GM10847 (cell line): Measurements from ENCODE around the gene BMERB1.

ENCODE experiments used
- POLR2A ChIP-seq: IDR thresholded peaks from 2 replicates; pipeline ENCODE4 v1.6.1; 2011; ENCODE audit not compliant: insufficient read length; ENCODE audit errors: extremely low read depth

BMERB1 gene

DNA sequence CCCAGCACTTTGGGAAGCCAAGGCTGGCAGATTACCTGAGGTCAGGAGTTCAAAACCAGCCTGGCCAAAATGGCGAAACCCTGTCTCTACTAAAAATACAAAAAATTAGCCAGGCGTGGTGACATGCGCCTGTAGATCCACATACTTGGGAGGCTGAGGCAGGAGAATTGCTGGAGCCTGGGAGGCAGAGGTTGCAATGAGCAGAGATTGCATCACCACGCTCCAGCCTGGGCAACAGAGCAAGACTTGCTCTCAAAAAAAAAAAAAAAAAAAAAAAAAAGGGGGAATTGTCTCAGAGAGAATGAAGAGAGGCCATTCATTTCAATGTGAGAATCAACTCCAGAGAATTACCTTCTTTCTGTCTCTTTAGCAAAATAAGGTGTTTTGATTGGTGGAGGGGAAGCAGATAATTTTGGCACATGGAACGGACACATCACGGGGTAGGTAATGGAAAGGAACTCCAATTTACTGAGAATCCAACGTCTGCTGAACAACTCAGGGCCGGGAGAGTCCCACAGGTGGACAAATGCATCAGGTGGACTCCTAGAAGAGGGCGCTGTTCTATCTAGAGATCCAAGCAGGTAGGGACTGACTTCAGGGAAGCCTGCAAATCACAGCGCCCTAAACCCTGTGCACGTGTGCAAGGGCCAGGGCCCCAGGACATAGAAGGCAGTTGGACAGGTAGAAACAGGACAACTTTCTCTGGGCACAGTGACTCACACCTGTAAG, 77.5 kb downstream of the BMERB1 start:
- no peak for TF ChIP-seq POLR2A

DNA sequence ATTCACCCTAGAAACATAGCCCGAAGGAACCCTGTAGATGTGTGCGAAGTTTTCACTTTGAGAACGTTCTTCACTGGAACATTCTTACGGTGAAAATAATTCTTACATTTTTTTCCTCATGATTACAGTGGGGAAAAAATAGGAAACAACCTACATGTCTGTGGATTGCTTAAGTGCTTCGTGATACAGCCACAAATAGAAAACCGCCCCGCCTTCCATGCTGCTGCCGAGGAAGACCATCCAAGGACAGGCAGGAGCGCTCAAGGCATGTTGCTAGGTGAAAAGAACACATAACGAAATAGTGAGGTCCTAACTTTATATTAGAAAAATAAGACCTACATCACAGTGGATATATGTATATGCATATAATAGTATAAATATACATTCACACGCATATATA, 78.8 kb downstream of the BMERB1 start:
- no peak for TF ChIP-seq POLR2A

GRCh38 chr16:15515992-15516391, 81.6 kb downstream of the BMERB1 start:
- TF ChIP-seq POLR2A, result no peak

GRCh38 chr16:15516609-15517008, 82.2 kb downstream of the BMERB1 start:
- TF ChIP-seq POLR2A, result no peak

- no peak for TF ChIP-seq POLR2A
Measured at GRCh38 chr16:15517743-15518377, 83.5 kb downstream of the BMERB1 start.

- no peak for TF ChIP-seq POLR2A
Measured at GRCh38 chr16:15518381-15519351, 84.3 kb downstream of the BMERB1 start.

DNA sequence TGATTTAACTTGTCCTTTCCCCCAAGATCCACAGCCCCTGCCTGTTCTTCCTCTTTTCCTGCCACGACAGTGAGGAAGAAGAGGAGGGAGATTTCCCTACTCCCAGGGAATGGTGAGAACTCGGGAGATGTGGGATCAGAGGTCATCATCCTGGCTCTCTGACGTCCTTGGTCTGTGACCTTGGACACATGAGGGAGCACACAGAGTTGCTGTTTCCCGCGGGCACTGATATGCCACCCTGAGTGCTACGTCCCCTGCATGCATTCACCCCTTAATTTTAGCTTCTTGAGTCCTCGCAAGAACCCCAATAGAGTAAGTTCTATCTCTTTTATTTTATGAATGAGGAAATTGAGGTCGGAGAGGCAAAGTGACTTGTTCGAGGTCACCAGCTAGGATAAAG, 85.4 kb downstream of the BMERB1 start:
- no peak for TF ChIP-seq POLR2A

- TF ChIP-seq POLR2A, result no peak
Measured at GRCh38 chr16:15521390-15521757, 87.0 kb downstream of the BMERB1 start.

DNA sequence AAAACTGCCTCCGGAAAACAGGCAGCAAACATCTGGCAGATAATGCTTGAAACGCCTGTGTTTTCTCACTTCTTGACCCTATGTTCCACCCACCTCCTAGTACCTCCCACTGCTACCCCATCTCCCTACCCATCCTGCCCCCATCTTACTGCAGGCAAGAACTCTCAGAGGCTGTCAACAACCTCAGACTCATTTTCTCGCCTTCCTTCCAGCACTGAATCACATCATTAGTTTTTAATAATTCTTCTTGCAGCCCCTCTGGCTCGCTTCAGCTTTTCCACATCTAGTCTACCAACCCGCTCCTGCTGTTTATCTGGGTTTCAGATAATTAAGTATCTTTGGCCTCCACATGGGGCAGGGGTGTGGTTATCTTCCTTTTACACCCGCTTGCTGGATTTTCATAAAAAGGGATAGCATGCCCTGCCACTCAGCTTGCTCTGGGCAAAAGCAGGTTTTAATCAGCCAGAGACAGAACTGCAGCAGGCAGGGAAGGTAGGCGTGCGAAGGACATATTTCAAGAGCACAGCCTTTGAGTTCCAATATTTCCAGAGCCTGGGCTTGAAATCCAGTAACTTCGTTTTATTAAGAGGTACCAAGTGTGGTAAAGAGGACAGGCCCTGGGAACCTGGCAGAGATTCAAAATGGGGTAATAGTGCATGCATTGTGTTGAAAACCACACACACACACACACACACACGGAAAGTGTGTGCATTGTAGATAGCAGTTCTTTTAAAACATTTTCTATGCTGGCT, 87.5 kb downstream of the BMERB1 start:
- no peak for TF ChIP-seq POLR2A

- TF ChIP-seq POLR2A, result no peak
Measured at GRCh38 chr16:15523092-15523541, 88.7 kb downstream of the BMERB1 start.

- no peak for TF ChIP-seq POLR2A
Measured at GRCh38 chr16:15523939-15524338, 89.6 kb downstream of the BMERB1 start.

DNA sequence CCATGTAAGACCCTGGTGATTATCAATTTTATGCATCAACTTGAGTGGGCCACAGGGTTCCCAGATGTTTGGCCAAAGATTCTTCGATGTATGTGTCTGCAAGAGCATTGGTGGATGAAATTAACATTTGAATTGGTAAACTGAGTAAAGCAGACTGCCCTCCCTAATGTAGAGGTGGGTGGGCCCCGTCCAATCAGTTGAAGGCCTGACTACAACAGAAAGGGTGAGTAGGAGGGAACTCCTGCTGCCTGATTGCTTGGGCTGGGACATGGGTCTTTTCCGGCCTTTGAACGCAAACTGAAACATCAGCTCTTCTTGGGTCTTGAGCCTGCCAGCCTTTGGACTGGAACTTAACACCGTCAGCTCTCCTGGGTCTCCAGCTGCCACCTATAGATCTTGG, 90.6 kb downstream of the BMERB1 start:
- no peak for TF ChIP-seq POLR2A

DNA sequence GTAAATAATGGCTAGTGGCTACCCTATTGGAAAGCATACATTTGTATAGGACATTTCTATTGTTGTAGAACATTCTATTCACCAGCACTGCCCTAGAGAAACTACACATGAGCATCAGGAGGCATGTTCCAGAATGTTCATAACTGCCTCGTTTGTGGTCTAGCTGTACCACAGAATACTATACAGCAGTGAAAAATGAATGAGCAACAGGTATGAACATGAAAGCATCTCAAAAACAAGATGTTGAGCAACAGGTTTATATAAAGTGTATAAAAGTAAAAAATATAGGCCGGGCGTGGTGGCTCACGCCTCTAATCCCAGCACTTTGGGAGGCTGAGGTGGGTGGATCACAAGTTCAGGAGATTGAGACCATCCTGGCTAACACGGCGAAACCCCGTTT, 91.7 kb downstream of the BMERB1 start:
- TF ChIP-seq POLR2A, result no peak

DNA sequence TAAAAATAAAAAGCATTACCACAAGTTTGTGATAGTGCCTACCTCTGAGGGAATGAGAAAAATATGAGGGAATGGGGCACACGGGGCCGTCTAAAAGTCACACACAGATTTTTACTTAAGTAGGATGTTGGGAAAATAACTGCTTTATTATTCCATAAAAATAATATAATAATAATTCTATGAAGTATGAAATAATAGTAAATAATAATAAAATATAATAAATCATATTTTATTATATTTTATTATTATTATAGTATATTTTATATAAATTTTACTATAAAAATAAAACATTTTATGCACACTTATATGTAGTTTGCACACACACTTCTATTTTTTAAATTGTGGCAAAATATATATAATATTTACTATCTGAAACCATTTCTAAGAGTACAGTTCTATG, 92.3 kb downstream of the BMERB1 start:
- TF ChIP-seq POLR2A, result no peak

GRCh38 chr16:15529673-15530072, 95.3 kb downstream of the BMERB1 start:
- no peak for TF ChIP-seq POLR2A
